IPS DF 6.9 (cell line): ENCODE measurements around the gene CYP11A1.

Experiments
- DNase-seq: peaks from one replicate; pipeline ENCODE4 v3.0.0-alpha.2; 2013; ENCODE audit warnings: low read depth, low spot score
- H3K27ac ChIP-seq: one replicate; pipeline ENCODE4 v1.5.1; 2013; ENCODE audit warnings: low read length, control low read depth
- H3K27me3 ChIP-seq: 2 replicates; pipeline ENCODE4 v1.6.1; 2013; ENCODE audit warnings: mild to moderate bottlenecking, low read length; ENCODE audit not compliant: control insufficient read depth, insufficient read depth
- H3K36me3 ChIP-seq: 2 replicates; pipeline ENCODE4 v1.6.1; 2013; ENCODE audit warnings: low read length; ENCODE audit not compliant: control insufficient read depth, insufficient read depth
- H3K4me1 ChIP-seq: 2 replicates; pipeline ENCODE4 v1.6.1; 2013; ENCODE audit warnings: low read length; ENCODE audit not compliant: control insufficient read depth, insufficient read depth
- H3K4me3 ChIP-seq: 2 replicates; pipeline ENCODE4 v1.5.1; 2013; ENCODE audit warnings: mild to moderate bottlenecking, low read length
- H3K9me3 ChIP-seq: 2 replicates; pipeline ENCODE4 v1.6.1; 2013; ENCODE audit warnings: low read length, inconsistent platforms; ENCODE audit not compliant: control insufficient read depth, insufficient read depth
- WGBS: extraction: QIAGEN DNeasy Blood & Tissue Kit; methylation state at CpG from one replicate; pipeline ENCODE4 v1.1.7; 2013; ENCODE audit warnings: mixed read lengths, missing lambda C conversion rate; ENCODE audit not compliant: insufficient read length, insufficient coverage; 5-methylcytosine and 5-hydroxymethylcytosine counted together

CYP11A1 gene

DNA sequence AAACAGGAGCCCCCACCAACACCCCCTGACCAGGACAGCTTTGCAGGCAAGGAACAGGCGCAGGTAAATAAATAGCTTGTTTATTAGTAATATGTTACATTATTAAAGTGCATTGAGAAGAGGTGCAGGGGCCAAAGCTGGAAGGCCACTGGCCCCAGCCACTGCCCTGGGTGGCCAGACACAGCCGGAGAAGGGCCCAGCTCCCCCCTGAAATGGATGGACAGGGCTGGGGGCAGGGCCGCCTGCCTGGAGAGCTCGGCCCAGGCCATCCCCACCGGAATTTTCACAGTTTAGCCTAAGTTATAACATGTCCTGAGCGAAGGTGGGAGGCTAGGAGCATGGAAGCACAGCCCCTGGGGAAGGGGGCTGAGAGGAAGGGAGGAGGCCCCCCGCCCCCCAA, 41.8 kb upstream of the CYP11A1 start:
- H3K4me3 ChIP-seq = no peak overlapping the region
- H3K27ac ChIP-seq = no peak overlapping the region
- DNase-seq = no peak
- no peaks in the 10 kb centered on the region for H3K4me1 ChIP-seq
- no CpG with 5 or more reads among the region's 7 CpGs for WGBS
- no peaks in the 10 kb centered on the region for H3K9me3 ChIP-seq
- no peaks in the 10 kb centered on the region for H3K27me3 ChIP-seq
- no peaks in the 10 kb centered on the region for H3K36me3 ChIP-seq

DNA sequence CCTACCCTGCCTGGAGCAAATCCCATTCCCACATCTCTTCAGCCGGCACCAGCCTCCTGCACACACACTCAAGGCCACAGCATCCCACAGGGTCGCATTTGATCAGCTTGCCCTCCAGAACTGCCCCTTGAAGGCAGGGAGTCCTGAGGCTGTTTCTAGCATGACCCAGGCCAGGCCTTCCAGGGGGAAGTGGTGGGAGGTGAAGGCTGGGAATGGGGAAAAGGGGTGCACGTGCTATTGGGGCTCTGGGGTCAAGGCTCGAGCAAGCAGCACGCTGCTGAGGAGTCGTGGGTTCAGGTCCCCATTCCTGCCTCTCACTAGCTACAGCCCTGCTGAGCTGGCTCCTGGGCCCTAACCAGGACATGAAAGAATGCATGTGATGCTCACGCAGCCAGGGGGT, 41.4 kb upstream of the CYP11A1 start:
- Histone ChIP-seq H3K4me3 (no peak overlapping the region), H3K36me3 (no peaks in the 10 kb centered on the region), H3K27me3 (no peaks in the 10 kb centered on the region), H3K27ac (no peak overlapping the region), H3K4me1 (no peaks in the 10 kb centered on the region), H3K9me3 (no peaks in the 10 kb centered on the region)
- WGBS = no CpG with 5 or more reads among the region's 7 CpGs
- DNase-seq = no peak

DNA sequence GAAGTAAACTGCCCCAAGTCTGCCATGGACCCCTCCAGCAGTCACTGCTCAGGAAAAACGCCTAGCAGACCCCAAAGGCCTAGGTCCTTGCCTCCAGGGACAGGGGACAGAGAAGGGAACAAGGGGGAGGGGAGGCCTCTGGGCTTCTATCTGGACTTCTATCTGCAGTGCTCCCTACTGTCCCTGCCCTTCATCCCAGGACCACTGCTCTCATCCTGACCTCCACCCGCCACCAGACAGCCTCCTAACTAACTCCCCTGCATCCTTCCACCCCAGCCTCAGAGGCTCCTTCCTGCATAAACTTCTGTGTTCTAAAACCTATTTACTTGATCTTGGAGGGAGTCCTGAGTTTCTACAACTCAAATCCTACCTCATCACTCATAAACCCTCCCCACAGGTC, 40.9 kb upstream of the CYP11A1 start:
- Histone ChIP-seq H3K36me3 (no peaks in the 10 kb centered on the region), H3K27me3 (no peaks in the 10 kb centered on the region), H3K9me3 (no peaks in the 10 kb centered on the region), H3K4me3 (no peak overlapping the region), H3K27ac (no peak overlapping the region), H3K4me1 (no peaks in the 10 kb centered on the region; the same call in 1 of the 2 replicates)
- whole genome bisulfite sequencing = no CpG with 5 or more reads among the region's 2 CpGs
- no peak for DNase-seq

DNA sequence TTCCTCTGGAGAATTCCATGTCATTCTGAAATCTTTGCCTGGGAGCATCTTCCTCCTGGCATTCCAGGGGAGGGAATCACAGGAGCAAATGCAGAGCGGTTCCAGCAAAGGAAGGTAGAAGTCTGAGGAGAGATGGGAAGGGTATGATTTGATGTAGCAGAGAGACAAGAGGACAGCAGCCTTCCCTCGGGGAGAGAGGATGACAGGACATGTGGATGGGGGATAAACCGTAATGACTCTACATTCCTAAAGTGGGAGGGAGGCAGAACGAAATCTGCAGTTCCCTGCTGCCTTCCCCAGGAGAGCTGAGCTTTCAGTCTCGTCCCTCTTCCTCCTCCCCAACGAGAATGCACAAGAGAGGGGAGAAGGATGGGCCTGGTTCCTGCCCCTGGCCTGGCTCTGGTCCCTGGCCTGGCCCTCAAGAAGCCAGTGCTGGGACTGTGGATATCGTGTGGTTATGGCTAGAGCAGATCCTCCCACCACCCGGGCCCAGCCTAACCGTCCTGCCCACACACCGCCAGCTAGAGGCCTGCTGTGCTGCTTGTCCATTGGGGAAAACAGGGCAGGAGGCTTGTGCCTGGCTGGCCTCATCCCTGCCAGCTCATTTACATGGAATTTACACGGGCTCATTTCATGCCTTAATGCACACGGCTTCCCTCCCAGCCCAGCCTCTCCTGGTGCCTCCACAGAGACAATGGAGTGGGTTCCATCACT, 39.7 kb upstream of the CYP11A1 start:
- H3K36me3 ChIP-seq = no peaks in the 10 kb centered on the region
- no peaks in the 10 kb centered on the region for H3K27me3 ChIP-seq
- no CpG with 5 or more reads among the region's 12 CpGs for WGBS
- no peaks in the 10 kb centered on the region for H3K9me3 ChIP-seq
- no peak for DNase-seq
- H3K4me3 ChIP-seq = no peak overlapping the region
- no peaks in the 10 kb centered on the region; the same call in 1 of the 2 replicates for H3K4me1 ChIP-seq
- H3K27ac ChIP-seq = no peak overlapping the region

DNA sequence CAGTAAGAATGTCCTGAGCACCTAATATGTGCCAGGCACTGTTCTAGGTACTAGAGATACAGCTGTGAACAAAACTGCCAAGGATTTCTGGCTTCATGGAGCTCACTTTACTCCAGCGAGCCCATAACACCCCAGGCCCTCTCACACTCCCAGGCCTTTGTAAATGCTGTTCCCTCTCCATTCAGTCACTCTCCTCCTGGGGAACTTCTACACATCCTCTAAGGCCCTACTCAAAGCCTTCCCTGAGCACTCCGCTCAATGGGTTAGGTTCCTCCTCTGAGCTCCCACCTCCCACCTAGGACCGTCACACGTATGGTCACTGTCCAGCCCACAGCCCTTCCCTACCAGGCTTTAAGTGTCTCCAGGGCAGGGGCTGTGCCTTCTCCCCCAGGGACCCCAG, 39.1 kb upstream of the CYP11A1 start:
- Histone ChIP-seq H3K27ac (no peak overlapping the region), H3K36me3 (no peaks in the 10 kb centered on the region), H3K9me3 (no peaks in the 10 kb centered on the region), H3K4me1 (no peaks in the 10 kb centered on the region; the same call in 1 of the 2 replicates), H3K4me3 (no peak overlapping the region), H3K27me3 (no peaks in the 10 kb centered on the region)
- no CpG with 5 or more reads among the region's 4 CpGs for WGBS
- DNase-seq = no peak

DNA sequence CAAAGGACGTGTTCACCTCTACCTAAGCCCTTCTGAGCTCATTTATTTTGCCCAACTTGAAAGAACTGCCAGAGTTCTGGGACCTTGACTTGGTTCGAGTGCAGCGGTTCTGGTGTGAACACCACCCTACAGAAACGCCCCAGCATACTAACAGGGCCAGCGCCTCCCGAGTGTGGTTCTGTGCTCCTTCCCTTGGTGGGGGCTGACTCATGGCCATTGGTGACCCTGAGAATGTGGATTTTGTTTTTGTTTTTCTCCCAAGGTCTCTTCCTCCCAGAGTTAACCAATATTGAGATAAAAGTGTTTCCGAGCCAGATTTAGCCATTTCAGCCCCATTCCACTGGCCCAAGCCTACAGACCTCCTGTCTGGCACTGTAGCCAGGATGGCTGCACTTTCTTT, 38.4 kb upstream of the CYP11A1 start:
- no peak for DNase-seq
- H3K36me3 ChIP-seq = no peaks in the 10 kb centered on the region
- H3K9me3 ChIP-seq = no peaks in the 10 kb centered on the region
- no CpG with 5 or more reads among the region's 7 CpGs for WGBS
- H3K4me1 ChIP-seq = no peaks in the 10 kb centered on the region; the same call in 1 of the 2 replicates
- H3K4me3 ChIP-seq = no peak overlapping the region
- no peak overlapping the region for H3K27ac ChIP-seq
- H3K27me3 ChIP-seq = no peaks in the 10 kb centered on the region

DNA sequence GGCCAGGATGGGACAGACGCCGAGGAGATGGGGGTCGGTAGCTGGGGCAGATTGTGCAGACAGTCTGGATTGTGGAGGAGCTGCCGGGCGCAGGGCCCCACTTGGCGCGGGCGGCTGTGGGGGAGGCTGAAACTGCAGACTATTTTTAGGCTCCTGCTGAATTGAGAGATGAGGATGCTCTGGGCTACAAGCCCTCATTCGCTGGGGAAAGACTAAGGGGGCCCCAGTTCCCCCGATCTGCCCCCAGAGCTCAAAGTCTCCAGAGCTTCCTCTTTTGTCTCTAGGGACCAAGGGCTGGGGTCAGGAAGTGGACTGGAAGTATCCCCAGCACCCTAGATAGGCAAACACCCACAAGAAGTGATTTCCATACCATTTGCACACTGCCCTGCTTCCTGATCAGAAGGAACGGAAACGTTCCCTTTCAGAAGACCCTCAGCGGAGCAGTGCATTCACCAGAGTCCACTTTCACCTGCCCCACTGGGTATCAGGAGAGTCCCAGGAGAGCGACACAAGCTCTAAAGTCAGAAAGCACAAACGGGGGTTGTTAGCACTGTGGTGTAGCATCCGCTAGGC, 36.6 kb upstream of the CYP11A1 start:
- no peak overlapping the region for H3K27ac ChIP-seq
- H3K27me3 ChIP-seq = no peaks in the 10 kb centered on the region
- WGBS = no CpG with 5 or more reads among the region's 16 CpGs
- no peaks in the 10 kb centered on the region for H3K9me3 ChIP-seq
- no peak overlapping the region for H3K4me3 ChIP-seq
- no peaks in the 10 kb centered on the region for H3K36me3 ChIP-seq
- DNase-seq = no peak
- H3K4me1 ChIP-seq = no peaks in the 10 kb centered on the region; the same call in 1 of the 2 replicates

DNA sequence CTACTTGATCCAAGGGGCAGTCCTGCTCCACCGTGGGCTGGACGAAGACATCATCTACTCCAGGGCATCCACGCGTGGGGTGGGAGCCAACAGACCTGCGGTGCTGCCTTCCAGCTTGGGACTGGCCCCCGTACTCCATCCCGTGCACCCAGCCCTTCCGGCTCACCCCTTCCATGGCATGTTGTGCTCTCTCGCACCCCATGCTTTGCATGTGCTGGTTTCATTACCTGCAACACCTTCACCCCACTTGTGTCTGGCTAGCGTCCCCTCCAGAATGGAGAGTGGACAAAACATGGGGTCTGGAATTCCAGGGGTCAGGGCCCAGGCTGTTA, 36.1 kb upstream of the CYP11A1 start:
- Histone ChIP-seq H3K4me3 (no peak overlapping the region), H3K4me1 (no peaks in the 10 kb centered on the region; the same call in 1 of the 2 replicates), H3K9me3 (no peaks in the 10 kb centered on the region), H3K27ac (no peak overlapping the region), H3K27me3 (no peaks in the 10 kb centered on the region), H3K36me3 (no peaks in the 10 kb centered on the region)
- no CpG with 5 or more reads among the region's 10 CpGs for WGBS
- no peak for DNase-seq

DNA sequence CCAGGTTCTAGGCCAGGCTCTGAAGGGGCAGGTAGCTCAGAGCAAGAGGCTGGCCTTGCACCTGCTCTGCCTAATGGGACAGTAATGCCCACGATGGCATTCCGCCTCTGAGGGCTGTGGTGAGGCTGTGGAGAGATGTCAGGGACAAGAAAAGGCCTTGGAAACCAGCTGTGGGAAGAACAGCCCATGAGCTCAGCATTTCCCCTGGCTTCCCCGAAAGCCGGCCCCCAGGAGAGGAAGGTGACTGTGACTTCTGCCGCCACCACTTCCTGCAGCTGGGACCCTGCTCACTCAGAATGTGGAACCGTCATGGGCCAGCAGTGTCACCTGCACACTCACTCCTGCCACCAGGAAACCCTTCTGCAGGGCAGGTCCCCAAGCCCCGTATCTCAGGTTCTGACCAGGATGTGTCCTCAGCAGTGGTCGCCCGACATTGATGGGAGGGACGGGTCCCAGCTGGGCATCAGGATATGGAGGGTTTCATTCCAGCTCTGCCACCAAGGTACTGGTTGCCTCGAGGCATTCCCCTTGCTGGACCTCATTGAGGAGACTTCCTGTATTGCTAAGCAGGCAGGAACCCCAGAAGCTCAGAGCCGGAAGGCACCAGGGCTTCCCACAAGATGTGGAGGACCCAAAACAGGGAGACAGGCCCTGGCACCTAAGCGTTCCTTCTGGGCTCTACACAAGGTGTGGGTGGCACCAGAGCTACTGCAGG, 35.6 kb upstream of the CYP11A1 start:
- H3K27ac ChIP-seq = no peak overlapping the region

DNA sequence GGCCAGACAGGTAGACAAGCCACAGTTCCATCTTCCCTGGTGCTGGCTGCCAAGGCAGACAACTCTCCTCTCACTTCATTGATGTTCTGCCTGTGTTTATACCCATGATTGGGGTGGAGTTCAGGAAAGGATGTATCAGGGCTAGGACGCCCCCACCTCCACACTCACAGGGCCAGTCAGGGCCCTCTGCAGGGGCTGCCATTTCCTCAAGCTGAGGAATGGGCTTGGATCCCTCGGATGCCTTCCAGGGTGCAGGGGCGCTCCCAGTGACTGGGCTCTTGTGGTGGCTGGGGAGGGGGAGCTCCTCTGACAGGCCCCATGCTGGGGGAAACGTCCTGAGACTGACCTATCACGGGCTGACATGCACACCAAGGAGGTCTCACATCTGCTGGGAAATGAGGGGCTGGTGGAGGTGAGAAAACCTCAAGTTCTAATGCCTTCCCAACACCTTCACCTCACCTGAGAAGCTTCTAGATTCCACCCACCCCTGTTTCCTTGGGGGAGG, 34.9 kb upstream of the CYP11A1 start:
- no peak for DNase-seq
- H3K9me3 ChIP-seq = no peaks in the 10 kb centered on the region
- WGBS = no CpG with 5 or more reads among the region's 5 CpGs
- H3K27ac ChIP-seq = no peak overlapping the region
- no peaks in the 10 kb centered on the region; the same call in 1 of the 2 replicates for H3K4me1 ChIP-seq
- H3K36me3 ChIP-seq = no peaks in the 10 kb centered on the region
- no peak overlapping the region for H3K4me3 ChIP-seq
- no peaks in the 10 kb centered on the region for H3K27me3 ChIP-seq

More for the DNA sequence above, 35.6 kb upstream of the CYP11A1 start:
- WGBS = no CpG with 5 or more reads among the region's 13 CpGs
- Histone ChIP-seq H3K36me3 (no peaks in the 10 kb centered on the region), H3K4me1 (no peaks in the 10 kb centered on the region; the same call in 1 of the 2 replicates), H3K27me3 (no peaks in the 10 kb centered on the region), H3K9me3 (no peaks in the 10 kb centered on the region), H3K4me3 (no peak overlapping the region)
- no peak for DNase-seq
